Ishikawa (cell line): ENCODE results near the gene KSR2.

ENCODE experiments used
- CEBPB ChIP-seq: IDR thresholded peaks from 2 replicates; pipeline ENCODE4 v1.6.1; 2012
- CREB1 ChIP-seq: IDR thresholded peaks from 2 replicates; pipeline ENCODE4 v1.6.1; 2012; ENCODE audit warnings: low read depth
- EGR1 ChIP-seq: IDR thresholded peaks from 2 replicates; pipeline ENCODE4 v1.6.1; 2012
- EP300 ChIP-seq: IDR thresholded peaks from 2 replicates; pipeline ENCODE4 v1.6.1; 2012; ENCODE audit warnings: borderline replicate concordance
- FOXM1 ChIP-seq: IDR thresholded peaks from 2 replicates; pipeline ENCODE4 v1.6.1; 2012; ENCODE audit warnings: low read depth, borderline replicate concordance
- NFIC ChIP-seq: IDR thresholded peaks from 2 replicates; pipeline ENCODE4 v1.6.1; 2012
- RAD21 ChIP-seq: IDR thresholded peaks from 2 replicates; pipeline ENCODE4 v1.6.1; 2012; ENCODE audit warnings: low read depth
- TAF1 ChIP-seq: IDR thresholded peaks from 2 replicates; pipeline ENCODE4 v1.6.1; 2012; ENCODE audit warnings: low read depth, mild to moderate bottlenecking
- TCF12 ChIP-seq: IDR thresholded peaks from 2 replicates; pipeline ENCODE4 v1.6.1; 2012; ENCODE audit warnings: low read depth
- TEAD4 ChIP-seq: IDR thresholded peaks from 2 replicates; pipeline ENCODE4 v1.6.1; 2012
- YY1 ChIP-seq: IDR thresholded peaks from 2 replicates; pipeline ENCODE4 v1.6.1; 2012; ENCODE audit warnings: low read depth
- ZBTB7A ChIP-seq: IDR thresholded peaks from 2 replicates; pipeline ENCODE4 v1.6.1; 2012; ENCODE audit warnings: low read depth
- TF ChIP-seq, protein P1 (sequence below): IDR thresholded peaks from 2 replicates; pipeline ENCODE4 v1.6.1; 2012; ENCODE audit warnings: low read depth, mild to moderate bottlenecking
- TF ChIP-seq, protein P2 (sequence below): IDR thresholded peaks from 2 replicates; pipeline ENCODE4 v1.6.1; 2012
- TF ChIP-seq, protein P3 (sequence below): IDR thresholded peaks from 2 replicates; pipeline ENCODE4 v1.6.1; 2012

Gene KSR2

DNA sequence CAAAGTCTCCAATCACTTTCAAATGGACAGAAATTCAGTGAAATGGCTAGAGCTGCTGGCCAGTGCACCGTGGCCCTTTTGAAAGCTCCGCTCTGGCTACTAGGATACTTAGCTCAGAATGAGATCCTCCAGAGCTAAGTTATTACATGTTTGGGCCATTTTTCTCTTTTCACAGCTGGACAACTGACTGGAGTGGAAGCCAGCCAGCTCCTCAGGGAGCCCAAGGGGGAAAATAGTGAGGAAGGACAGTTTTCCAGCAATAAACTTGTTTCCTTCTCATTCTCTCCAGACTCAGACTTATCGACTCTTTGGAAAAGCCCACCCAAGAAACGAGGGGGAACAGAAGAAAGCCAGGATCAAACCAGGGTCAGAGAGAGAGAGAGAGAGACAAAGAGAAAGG lies 266.0 kb downstream of the KSR2 start:
- TF ChIP-seq YY1 (no peak), FOXM1 (no peak), RAD21 (no peak), EGR1 (no peak), CREB1 (no peak), TEAD4 (no peak), TAF1 (no peak)
- TF ChIP-seq, protein P1, sequence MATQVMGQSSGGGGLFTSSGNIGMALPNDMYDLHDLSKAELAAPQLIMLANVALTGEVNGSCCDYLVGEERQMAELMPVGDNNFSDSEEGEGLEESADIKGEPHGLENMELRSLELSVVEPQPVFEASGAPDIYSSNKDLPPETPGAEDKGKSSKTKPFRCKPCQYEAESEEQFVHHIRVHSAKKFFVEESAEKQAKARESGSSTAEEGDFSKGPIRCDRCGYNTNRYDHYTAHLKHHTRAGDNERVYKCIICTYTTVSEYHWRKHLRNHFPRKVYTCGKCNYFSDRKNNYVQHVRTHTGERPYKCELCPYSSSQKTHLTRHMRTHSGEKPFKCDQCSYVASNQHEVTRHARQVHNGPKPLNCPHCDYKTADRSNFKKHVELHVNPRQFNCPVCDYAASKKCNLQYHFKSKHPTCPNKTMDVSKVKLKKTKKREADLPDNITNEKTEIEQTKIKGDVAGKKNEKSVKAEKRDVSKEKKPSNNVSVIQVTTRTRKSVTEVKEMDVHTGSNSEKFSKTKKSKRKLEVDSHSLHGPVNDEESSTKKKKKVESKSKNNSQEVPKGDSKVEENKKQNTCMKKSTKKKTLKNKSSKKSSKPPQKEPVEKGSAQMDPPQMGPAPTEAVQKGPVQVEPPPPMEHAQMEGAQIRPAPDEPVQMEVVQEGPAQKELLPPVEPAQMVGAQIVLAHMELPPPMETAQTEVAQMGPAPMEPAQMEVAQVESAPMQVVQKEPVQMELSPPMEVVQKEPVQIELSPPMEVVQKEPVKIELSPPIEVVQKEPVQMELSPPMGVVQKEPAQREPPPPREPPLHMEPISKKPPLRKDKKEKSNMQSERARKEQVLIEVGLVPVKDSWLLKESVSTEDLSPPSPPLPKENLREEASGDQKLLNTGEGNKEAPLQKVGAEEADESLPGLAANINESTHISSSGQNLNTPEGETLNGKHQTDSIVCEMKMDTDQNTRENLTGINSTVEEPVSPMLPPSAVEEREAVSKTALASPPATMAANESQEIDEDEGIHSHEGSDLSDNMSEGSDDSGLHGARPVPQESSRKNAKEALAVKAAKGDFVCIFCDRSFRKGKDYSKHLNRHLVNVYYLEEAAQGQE: no peak
- TF ChIP-seq, protein P2, sequence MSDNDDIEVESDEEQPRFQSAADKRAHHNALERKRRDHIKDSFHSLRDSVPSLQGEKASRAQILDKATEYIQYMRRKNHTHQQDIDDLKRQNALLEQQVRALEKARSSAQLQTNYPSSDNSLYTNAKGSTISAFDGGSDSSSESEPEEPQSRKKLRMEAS: no peak

DNA sequence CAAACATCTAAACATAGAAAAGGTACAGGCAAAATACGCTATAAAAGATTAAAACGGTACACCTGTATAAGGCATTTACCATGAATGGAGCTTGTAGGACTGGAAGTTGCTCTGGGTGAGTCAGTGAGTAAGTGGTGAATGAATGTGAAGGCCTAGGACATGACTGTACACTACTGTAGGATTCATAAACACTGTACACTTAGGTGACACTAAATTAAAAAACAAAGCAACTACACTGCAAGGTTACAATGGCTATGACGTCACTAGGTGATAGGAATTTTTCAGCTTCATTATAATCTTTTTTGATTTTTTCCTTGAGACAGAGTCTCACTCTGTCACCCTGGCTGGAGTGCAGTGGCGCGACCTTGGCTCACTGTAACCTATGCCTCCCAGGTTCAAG lies 269.2 kb downstream of the KSR2 start:
- no peak for TF ChIP-seq YY1
- no peak for TF ChIP-seq EGR1
- no peak for TF ChIP-seq RAD21
- no peak for TF ChIP-seq TCF12
- TF ChIP-seq ZBTB7A: no peak
- TF ChIP-seq TEAD4: no peak
- TF ChIP-seq NFIC: no peak
- TF ChIP-seq FOXM1: no peak
- TF ChIP-seq EP300: no peak

DNA sequence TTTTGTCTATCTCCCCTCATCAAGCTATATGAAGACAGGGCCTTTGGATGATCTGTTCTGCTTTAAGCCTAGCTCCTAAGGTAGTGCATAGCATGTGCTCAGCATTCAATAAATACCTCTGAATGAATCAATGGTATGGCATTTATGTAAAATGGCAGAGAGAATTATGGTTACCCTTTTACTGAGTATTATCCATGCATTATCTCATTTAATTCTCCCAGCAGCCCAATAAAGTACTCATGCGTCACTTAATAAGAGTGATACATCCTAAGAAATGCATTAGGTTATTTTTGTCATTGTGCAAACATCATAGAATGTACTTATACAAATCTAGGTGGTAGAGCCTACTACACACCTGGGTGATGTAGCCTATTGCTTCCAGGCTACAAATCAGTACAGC lies 269.7 kb downstream of the KSR2 start:
- TF ChIP-seq TEAD4 (no peak), EGR1 (no peak), YY1 (no peak), CREB1 (no peak), CEBPB (no peak), ZBTB7A (no peak), TCF12 (no peak)
- TF ChIP-seq, protein P3, sequence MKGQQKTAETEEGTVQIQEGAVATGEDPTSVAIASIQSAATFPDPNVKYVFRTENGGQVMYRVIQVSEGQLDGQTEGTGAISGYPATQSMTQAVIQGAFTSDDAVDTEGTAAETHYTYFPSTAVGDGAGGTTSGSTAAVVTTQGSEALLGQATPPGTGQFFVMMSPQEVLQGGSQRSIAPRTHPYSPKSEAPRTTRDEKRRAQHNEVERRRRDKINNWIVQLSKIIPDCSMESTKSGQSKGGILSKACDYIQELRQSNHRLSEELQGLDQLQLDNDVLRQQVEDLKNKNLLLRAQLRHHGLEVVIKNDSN: no peak
- TF ChIP-seq, protein P2: no peak

DNA sequence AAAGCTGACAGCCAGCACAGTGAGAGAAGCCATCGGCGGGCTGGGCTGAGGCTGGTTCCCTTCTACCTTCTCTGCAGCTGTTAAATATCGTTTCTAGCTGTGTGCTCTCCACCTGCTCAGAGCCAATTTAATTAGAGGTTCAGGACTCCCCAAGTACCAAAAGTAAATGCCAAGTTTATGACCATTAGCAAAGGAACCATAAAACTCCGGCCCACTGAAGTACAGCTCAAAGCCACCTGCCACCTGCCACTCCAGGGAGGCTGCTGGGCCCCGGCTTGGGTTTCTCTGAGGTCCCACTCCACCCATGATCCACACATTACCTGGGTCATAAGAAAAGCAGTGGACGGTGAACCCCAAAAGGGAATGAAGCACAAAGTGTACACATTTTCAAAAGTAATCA lies 272.8 kb downstream of the KSR2 start:
- no peak for TF ChIP-seq FOXM1
- no peak for TF ChIP-seq RAD21
- TF ChIP-seq CEBPB: no peak
- no peak for TF ChIP-seq CREB1
- TF ChIP-seq EP300: no peak
- no peak for TF ChIP-seq TAF1
- TF ChIP-seq ZBTB7A: no peak
- TF ChIP-seq, protein P3: no peak
- TF ChIP-seq TEAD4: no peak
- TF ChIP-seq TCF12: no peak
- TF ChIP-seq YY1: no peak
- no peak for TF ChIP-seq EGR1
- TF ChIP-seq, protein P1: no peak
- TF ChIP-seq, protein P2: no peak
- TF ChIP-seq NFIC: no peak

DNA sequence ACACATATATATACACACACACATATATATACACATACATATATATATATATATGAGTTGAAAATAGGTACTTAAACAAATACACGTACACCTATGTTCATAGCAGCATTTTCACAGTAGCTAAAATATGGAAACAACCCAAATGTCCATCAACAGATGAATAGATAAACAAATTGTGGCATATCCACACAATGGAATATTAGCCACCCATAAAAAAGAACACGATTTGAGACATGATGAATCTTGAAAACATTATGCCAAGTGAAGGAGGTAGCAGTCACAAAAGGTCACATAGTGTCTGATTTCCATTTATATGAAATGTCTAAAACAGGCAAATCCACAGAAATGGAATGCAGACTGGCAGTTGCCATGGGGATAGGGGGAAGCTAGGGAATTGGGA lies 276.3 kb downstream of the KSR2 start:
- no peak for TF ChIP-seq NFIC

DNA sequence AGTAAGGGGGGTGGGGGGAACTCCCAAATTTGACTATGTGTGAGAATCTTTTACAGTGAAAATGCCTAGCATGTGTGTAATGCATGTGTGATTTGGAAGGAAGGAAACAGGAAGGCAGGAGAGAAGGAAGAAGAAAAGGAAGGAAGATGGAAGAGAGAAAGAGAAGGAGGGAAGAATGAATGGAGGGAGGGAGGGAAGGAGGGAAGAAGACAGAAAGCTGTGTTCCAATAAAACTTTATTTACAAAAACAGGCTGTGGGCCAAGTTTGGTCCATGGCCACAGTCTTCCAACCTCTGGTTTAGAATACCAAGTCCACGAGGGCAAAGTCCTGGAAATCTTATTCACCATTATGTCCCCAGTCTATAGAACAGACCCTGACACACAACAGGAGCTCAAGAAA lies 278.9 kb downstream of the KSR2 start:
- no peak for TF ChIP-seq TEAD4
- no peak for TF ChIP-seq TAF1
- TF ChIP-seq, protein P3: no peak
- TF ChIP-seq, protein P2: no peak
- TF ChIP-seq EP300: no peak
- TF ChIP-seq YY1: no peak
- TF ChIP-seq EGR1: no peak
- TF ChIP-seq NFIC: no peak
- TF ChIP-seq, protein P1: no peak
- no peak for TF ChIP-seq RAD21
- TF ChIP-seq TCF12: no peak
- TF ChIP-seq CEBPB: no peak
- no peak for TF ChIP-seq CREB1
- TF ChIP-seq FOXM1: no peak
- TF ChIP-seq ZBTB7A: no peak
